Smooth muscle cell (in vitro differentiated cells): ENCODE results near the gene PRTFDC1. TPM values are rescaled to one million over a fixed set of nuclear protein-coding genes. Genes with fewer than 3 reads are reported as not detected.

Experiments
- DNase-seq: peaks from one replicate; lab custom pipeline; 2025; ENCODE audit not compliant: unreplicated experiment; lab: John Stamatoyannopoulos, UW
- H2AFZ ChIP-seq: fragments of 200-600 bp; sonication (generic); 2 replicates; pipeline ENCODE4 v1.6.0; 2016; ENCODE audit warnings: antibody characterized with exemption, low read depth, mild to moderate bottlenecking
- H3F3A ChIP-seq: fragments of 200-600 bp; sonication (generic); 2 replicates; pipeline ENCODE4 v1.6.0; 2017; ENCODE audit warnings: antibody characterized with exemption, low read depth
- H3K27ac ChIP-seq: fragments of 200-600 bp; sonication (generic); 2 replicates; pipeline ENCODE4 v1.5.1; 2016; ENCODE audit warnings: low read depth, mild to moderate bottlenecking
- H3K27me3 ChIP-seq: fragments of 200-600 bp; sonication (generic); 2 replicates; pipeline ENCODE4 v1.6.1; 2016; ENCODE audit warnings: low read depth, mild to moderate bottlenecking
- H3K36me3 ChIP-seq: fragments of 200-600 bp; sonication (generic); 2 replicates; pipeline ENCODE4 v1.5.1; 2016; ENCODE audit warnings: low read depth
- H3K4me1 ChIP-seq: fragments of 200-600 bp; sonication (generic); 2 replicates; pipeline ENCODE4 v1.5.1; 2016; ENCODE audit warnings: low read depth
- H3K4me2 ChIP-seq: fragments of 200-600 bp; sonication (generic); 2 replicates; pipeline ENCODE4 v1.6.0; 2016; ENCODE audit warnings: mild to moderate bottlenecking
- H3K4me3 ChIP-seq: fragments of 200-600 bp; sonication (generic); 2 replicates; pipeline ENCODE4 v1.5.1; 2016; ENCODE audit warnings: mild to moderate bottlenecking
- H3K79me2 ChIP-seq: fragments of 200-600 bp; sonication (generic); 2 replicates; pipeline ENCODE4 v1.6.0; 2016; ENCODE audit warnings: low read depth, mild to moderate bottlenecking
- H3K9ac ChIP-seq: fragments of 200-600 bp; sonication (generic); 2 replicates; pipeline ENCODE4 v1.6.0; 2016; ENCODE audit warnings: low read depth
- H3K9me3 ChIP-seq: fragments of 200-600 bp; sonication (generic); replicated peaks from 2 replicates; pipeline ENCODE4 v1.5.1; 2016; ENCODE audit warnings: low read depth
- H4K20me1 ChIP-seq: fragments of 200-600 bp; sonication (generic); 2 replicates; pipeline ENCODE4 v1.6.0; 2016; ENCODE audit warnings: low read depth
- WGBS: methylation state at CpG from one replicate; pipeline ENCODE4 v1.1.7; 2016; ENCODE audit warnings: low lambda C conversion rate; 5-methylcytosine and 5-hydroxymethylcytosine counted together
- polyA plus RNA-seq: library from polyadenylated mRNA; unstranded; fragments of >200 nt; fragmentation: Nextera tagmentation; extraction: Ambion mirVana; gene quantifications from 2 replicates; pipeline ENCODE4 v1.2.1, GENCODE V29; 2016
- total RNA-seq: library from RNA; depleted of rRNA; stranded (reverse); fragments of >200 nt; gene quantifications from 2 replicates; pipeline ENCODE4 v1.2.3, GENCODE V29; 2014
- TF ChIP-seq, protein P1 (sequence below): fragments of 200-600 bp; sonication (generic); IDR thresholded peaks from 2 replicates; pipeline ENCODE4 v1.5.1; 2017; ENCODE audit warnings: borderline replicate concordance, mild to moderate bottlenecking, antibody characterized with exemption; ENCODE audit not compliant: insufficient read depth, poor library complexity, severe bottlenecking

The PRTFDC1 gene
- total and polyA plus RNA-seq, 2 experiments from 2014 or later, result 10.2 to 11.9 TPM

DNA sequence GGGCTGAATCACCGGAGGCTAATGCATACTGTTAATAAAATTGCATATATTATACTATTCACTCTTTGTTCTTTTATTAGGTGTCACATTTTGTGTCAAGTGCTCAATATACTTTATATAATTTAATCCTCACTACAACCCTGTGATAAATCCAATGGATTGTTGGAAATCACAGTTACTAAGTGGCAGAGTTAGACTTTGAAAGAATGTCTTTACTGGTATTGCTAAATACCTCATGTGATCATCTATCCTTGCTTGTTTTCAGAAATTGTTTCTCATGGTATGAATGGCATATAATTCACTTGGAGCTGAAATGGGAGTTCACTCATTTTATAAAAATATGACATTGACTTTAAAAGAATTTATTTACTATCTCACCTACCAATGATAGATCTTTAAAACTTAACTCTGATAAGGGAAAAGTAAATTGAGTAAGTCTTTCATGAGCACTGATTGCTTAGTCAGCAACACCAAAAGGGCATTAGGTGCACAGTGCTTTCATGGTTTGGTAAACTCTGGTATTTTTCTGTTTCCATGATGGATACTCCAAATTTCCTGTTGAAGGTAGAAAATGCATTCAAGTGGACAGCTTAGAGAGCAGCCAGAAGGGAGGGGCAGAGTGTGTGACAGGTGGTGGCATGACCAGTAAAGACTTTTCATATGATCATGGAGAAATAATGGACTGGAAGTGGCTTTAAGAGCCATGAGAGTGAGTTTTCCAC is 41.0 kb upstream of the PRTFDC1 start:
- Histone ChIP-seq H3K4me3 (no peak overlapping the region), H4K20me1 (no peaks in the 10 kb centered on the region), H3F3A (no peaks in the 10 kb centered on the region), H3K79me2 (no peaks in the 10 kb centered on the region), H3K27me3 (no peaks in the 10 kb centered on the region), H3K9ac (no peak overlapping the region), H3K4me1 (no peaks in the 10 kb centered on the region), H2AFZ (no peak overlapping the region), H3K27ac (no peak overlapping the region), H3K4me2 (no peak overlapping the region), H3K36me3 (no peaks in the 10 kb centered on the region), H3K9me3 (no peaks in the 10 kb centered on the region)
- 93% methylated on average over 1 of the region's 1 CpG for WGBS
- TF ChIP-seq, protein P1, sequence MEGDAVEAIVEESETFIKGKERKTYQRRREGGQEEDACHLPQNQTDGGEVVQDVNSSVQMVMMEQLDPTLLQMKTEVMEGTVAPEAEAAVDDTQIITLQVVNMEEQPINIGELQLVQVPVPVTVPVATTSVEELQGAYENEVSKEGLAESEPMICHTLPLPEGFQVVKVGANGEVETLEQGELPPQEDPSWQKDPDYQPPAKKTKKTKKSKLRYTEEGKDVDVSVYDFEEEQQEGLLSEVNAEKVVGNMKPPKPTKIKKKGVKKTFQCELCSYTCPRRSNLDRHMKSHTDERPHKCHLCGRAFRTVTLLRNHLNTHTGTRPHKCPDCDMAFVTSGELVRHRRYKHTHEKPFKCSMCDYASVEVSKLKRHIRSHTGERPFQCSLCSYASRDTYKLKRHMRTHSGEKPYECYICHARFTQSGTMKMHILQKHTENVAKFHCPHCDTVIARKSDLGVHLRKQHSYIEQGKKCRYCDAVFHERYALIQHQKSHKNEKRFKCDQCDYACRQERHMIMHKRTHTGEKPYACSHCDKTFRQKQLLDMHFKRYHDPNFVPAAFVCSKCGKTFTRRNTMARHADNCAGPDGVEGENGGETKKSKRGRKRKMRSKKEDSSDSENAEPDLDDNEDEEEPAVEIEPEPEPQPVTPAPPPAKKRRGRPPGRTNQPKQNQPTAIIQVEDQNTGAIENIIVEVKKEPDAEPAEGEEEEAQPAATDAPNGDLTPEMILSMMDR, result no peak
- no peak for DNase-seq

DNA sequence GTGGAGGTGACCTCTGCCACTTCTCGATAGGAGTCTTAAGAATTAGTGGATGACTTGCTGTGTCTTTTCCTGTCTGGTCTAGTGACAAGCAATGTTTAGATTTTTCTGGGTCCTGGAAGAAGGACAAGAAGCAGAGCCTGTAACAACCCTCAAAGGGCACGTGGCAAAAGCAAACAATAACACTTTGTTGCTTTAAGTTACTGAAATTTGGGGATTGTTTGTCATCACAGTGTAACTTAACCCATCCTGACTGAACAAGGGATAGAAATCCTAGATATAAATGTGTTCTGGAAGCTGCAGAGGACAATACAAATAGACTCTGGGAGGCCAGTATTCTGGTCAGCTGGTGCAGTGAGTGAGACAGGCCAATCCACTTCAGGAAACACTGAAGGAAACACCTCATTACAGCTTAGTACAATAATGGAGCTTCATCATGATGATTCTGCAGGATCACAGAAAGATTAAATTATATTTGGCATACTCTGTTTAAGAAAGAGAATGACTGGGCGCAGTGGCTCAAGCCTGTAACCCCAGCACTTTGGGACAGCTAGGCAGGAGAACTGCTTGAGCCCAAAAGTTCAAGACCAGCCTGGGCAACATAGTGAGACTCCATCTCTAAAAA is 40.2 kb upstream of the PRTFDC1 start:
- no peak overlapping the region for H3K4me2 ChIP-seq
- H3K4me3 ChIP-seq, result no peak overlapping the region

DNA sequence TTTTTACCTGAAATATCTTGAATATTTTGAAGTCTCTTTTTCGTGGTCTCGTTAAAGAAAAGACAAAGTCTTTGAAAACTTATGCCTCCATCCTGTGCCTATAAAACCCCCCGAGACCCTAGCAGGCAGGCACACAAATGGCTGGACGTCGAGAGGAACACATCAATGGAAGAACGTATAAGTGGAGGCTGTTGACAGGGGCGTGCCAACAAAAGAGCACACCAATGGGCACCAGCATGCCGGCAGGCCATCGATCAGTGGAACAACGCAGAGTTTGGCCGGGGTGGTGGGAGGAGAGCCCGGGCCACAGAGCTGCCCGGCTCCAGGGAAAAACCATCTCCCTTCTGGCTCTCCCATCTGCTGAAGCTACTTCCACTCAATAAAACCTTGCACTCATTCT is 38.9 kb upstream of the PRTFDC1 start:
- H3K79me2 ChIP-seq, result no peaks in the 10 kb centered on the region
- WGBS, result 94% methylated on average over 13 of the region's 13 CpGs
- H2AFZ ChIP-seq, result no peak overlapping the region
- H3K9ac ChIP-seq, result no peak overlapping the region
- no peaks in the 10 kb centered on the region for H3K27me3 ChIP-seq
- H3F3A ChIP-seq, result no peaks in the 10 kb centered on the region
- H3K4me2 ChIP-seq, result no peak overlapping the region
- TF ChIP-seq, protein P1, result no peak
- DNase-seq, result no peak
- H3K27ac ChIP-seq, result no peak overlapping the region
- no peaks in the 10 kb centered on the region for H3K9me3 ChIP-seq
- H3K36me3 ChIP-seq, result no peaks in the 10 kb centered on the region
- H3K4me3 ChIP-seq, result no peak overlapping the region
- H4K20me1 ChIP-seq, result no peaks in the 10 kb centered on the region
- H3K4me1 ChIP-seq, result no peaks in the 10 kb centered on the region

More for the DNA sequence above, 40.2 kb upstream of the PRTFDC1 start:
- Histone ChIP-seq H2AFZ (no peak overlapping the region), H4K20me1 (no peaks in the 10 kb centered on the region), H3F3A (no peaks in the 10 kb centered on the region), H3K79me2 (no peaks in the 10 kb centered on the region), H3K4me1 (no peaks in the 10 kb centered on the region), H3K9ac (no peak overlapping the region), H3K36me3 (no peaks in the 10 kb centered on the region), H3K27ac (no peak overlapping the region), H3K9me3 (no peaks in the 10 kb centered on the region), H3K27me3 (no peaks in the 10 kb centered on the region)
- TF ChIP-seq, protein P1, result no peak
- 82% methylated on average over 3 of the region's 3 CpGs for WGBS
- no peak for DNase-seq
